Measurements from ENCODE around the gene PKP4.

- TF ChIP-seq NFRKB (IDR thresholded peaks at IDR 0.05) (no peak), TARDBP (IDR thresholded peaks at IDR 0.05) (no peak), FOXM1 (IDR thresholded peaks at IDR 0.05; ENCODE audit: borderline replicate concordance) (no peak), BHLHE40 (IDR thresholded peaks at IDR 0.05; ENCODE audit: borderline replicate concordance) (no peak), SUZ12 (IDR thresholded peaks at IDR 0.05) (no peak), L3MBTL2 (conservative IDR thresholded peaks at IDR 0.05) (no peak), FOXA1 (IDR thresholded peaks at IDR 0.05) (no peak), HDGF (IDR thresholded peaks at IDR 0.05; ENCODE audit: borderline replicate concordance) (no peak), ELF4 (IDR thresholded peaks at IDR 0.05) (no peak), FOXK2 (IDR thresholded peaks at IDR 0.05) (no peak)
These were observed 260.2 kb downstream of the PKP4 start for GRCh38 chr2:158716921-158717320.
